H9 (cell line): ENCODE results near the gene OR2T35. TPM values are rescaled to one million over a fixed set of nuclear protein-coding genes. Genes with fewer than 3 reads are reported as not detected.

Source experiments
- DNase-seq: peaks from one replicate; pipeline ENCODE4 v3.0.0-alpha.2; 2017
- H2AFZ ChIP-seq: one replicate; pipeline ENCODE4 v1.6.1; 2013; ENCODE audit warnings: mild to moderate bottlenecking, low read length, control low read depth, moderate library complexity
- H2AK5ac ChIP-seq: 2 replicates; pipeline ENCODE4 v1.6.1; 2013; ENCODE audit warnings: low read length, control low read depth, mixed read lengths; ENCODE audit not compliant: insufficient read length
- H2BK120ac ChIP-seq: one replicate; pipeline ENCODE4 v1.6.1; 2013; ENCODE audit warnings: low read depth, mild to moderate bottlenecking, low read length, control low read depth, inconsistent platforms; ENCODE audit not compliant: poor library complexity, severe bottlenecking
- H2BK12ac ChIP-seq: 2 replicates; pipeline ENCODE4 v1.6.1; 2013; ENCODE audit warnings: low read length, control low read depth, mixed read lengths, low read depth; ENCODE audit not compliant: insufficient read length
- H2BK15ac ChIP-seq: 2 replicates; pipeline ENCODE4 v1.6.1; 2013; ENCODE audit warnings: low read depth, low read length, control low read depth
- H2BK20ac ChIP-seq: one replicate; pipeline ENCODE4 v1.6.1; 2013; ENCODE audit warnings: low read depth, mild to moderate bottlenecking, low read length, control low read depth, inconsistent platforms; ENCODE audit not compliant: poor library complexity, severe bottlenecking
- H2BK5ac ChIP-seq: 2 replicates; pipeline ENCODE4 v1.6.1; 2013; ENCODE audit warnings: low read length, control low read depth, mixed read lengths; ENCODE audit not compliant: insufficient read length
- H3K14ac ChIP-seq: 2 replicates; pipeline ENCODE4 v1.6.1; 2013; ENCODE audit warnings: low read length, control low read depth; ENCODE audit not compliant: insufficient read depth
- H3K18ac ChIP-seq: 2 replicates; pipeline ENCODE4 v1.6.1; 2013; ENCODE audit warnings: low read depth, mild to moderate bottlenecking, mixed read lengths, low read length, control low read depth; ENCODE audit not compliant: insufficient read length
- H3K23ac ChIP-seq: 2 replicates; pipeline ENCODE4 v1.6.1; 2013; ENCODE audit warnings: low read length, control low read depth, mixed read lengths, low read depth; ENCODE audit not compliant: insufficient read length
- H3K23me2 ChIP-seq: 2 replicates; pipeline ENCODE4 v1.6.1; 2013; ENCODE audit warnings: low read depth, mild to moderate bottlenecking, mixed read lengths, low read length, control low read depth; ENCODE audit not compliant: insufficient read length, poor library complexity, severe bottlenecking
- H3K27ac ChIP-seq: 2 replicates; pipeline ENCODE4 v1.5.1; 2013; ENCODE audit warnings: low read length, control low read depth, mixed read lengths, low read depth; ENCODE audit not compliant: insufficient read length
- H3K27me3 ChIP-seq: 2 replicates; pipeline ENCODE4 v1.6.1; 2013; ENCODE audit warnings: low read length, control low read depth, inconsistent platforms; ENCODE audit not compliant: insufficient read depth
- H3K4ac ChIP-seq: 2 replicates; pipeline ENCODE4 v1.6.1; 2013; ENCODE audit warnings: low read depth, mild to moderate bottlenecking, control low read depth, inconsistent platforms, low read length, moderate library complexity
- H3K4me1 ChIP-seq: 2 replicates; pipeline ENCODE4 v1.6.1; 2013; ENCODE audit warnings: low read length, control low read depth, inconsistent platforms; ENCODE audit not compliant: insufficient read depth
- H3K4me2 ChIP-seq: 2 replicates; pipeline ENCODE4 v1.6.1; 2013; ENCODE audit warnings: low read length, control low read depth, mixed read lengths; ENCODE audit not compliant: insufficient read length, insufficient read depth
- H3K56ac ChIP-seq: 2 replicates; pipeline ENCODE4 v1.6.1; 2013; ENCODE audit warnings: low read depth, mild to moderate bottlenecking, mixed read lengths, low read length, control low read depth; ENCODE audit not compliant: insufficient read length
- H3K79me1 ChIP-seq: 2 replicates; pipeline ENCODE4 v1.6.1; 2013; ENCODE audit warnings: low read depth, mild to moderate bottlenecking, moderate library complexity, low read length, control low read depth, inconsistent platforms; ENCODE audit not compliant: insufficient read depth, poor library complexity, severe bottlenecking
- H3K79me2 ChIP-seq: 2 replicates; pipeline ENCODE4 v1.6.1; 2013; ENCODE audit warnings: low read length, control low read depth, inconsistent platforms; ENCODE audit not compliant: insufficient read depth
- H3K9ac ChIP-seq: 2 replicates; pipeline ENCODE4 v1.6.1; 2013; ENCODE audit warnings: low read length, control low read depth, mixed read lengths; ENCODE audit not compliant: insufficient read length; ENCODE audit errors: extremely low read depth
- H3K9me3 ChIP-seq: one replicate; pipeline ENCODE4 v1.6.1; 2013; ENCODE audit warnings: low read depth, low read length, inconsistent platforms; ENCODE audit not compliant: control insufficient read depth
- H3T11ph ChIP-seq: one replicate; pipeline ENCODE4 v1.6.1; 2013; ENCODE audit warnings: mild to moderate bottlenecking, low read length, control low read depth, inconsistent platforms
- H4K20me1 ChIP-seq: one replicate; pipeline ENCODE4 v1.6.1; 2013; ENCODE audit not compliant: control insufficient read depth, insufficient read length, insufficient read depth
- H4K5ac ChIP-seq: 2 replicates; pipeline ENCODE4 v1.6.1; 2013; ENCODE audit warnings: low read depth, mild to moderate bottlenecking, mixed read lengths, low read length, control low read depth; ENCODE audit not compliant: insufficient read length
- H4K8ac ChIP-seq: replicated peaks from 2 replicates; pipeline ENCODE4 v1.6.1; 2013; ENCODE audit warnings: low read length, control low read depth, mixed read lengths, low read depth; ENCODE audit not compliant: insufficient read length
- H4K91ac ChIP-seq: 2 replicates; pipeline ENCODE4 v1.6.1; 2013; ENCODE audit warnings: low read depth, mild to moderate bottlenecking, moderate library complexity, mixed read lengths, low read length, control low read depth; ENCODE audit not compliant: insufficient read length
- H3K27ac Mint-ChIP-seq, 3 experiments: 2 replicates in 2 of 3; 3 replicates in 1 of 3; pipeline ENCODE4 v1.8.0; 2020 to 2021; ENCODE audit warnings: mixed read lengths in 3 of 3, mild to moderate bottlenecking in 1 of 3, moderate library complexity in 1 of 3
- H3K27me3 Mint-ChIP-seq: 2 replicates; pipeline ENCODE4 v1.8.0; 2021; ENCODE audit warnings: low read depth, mild to moderate bottlenecking, moderate library complexity, mixed read lengths
- H3K36me3 Mint-ChIP-seq, 3 experiments: 2 replicates in 2 of 3; 3 replicates in 1 of 3; pipeline ENCODE4 v1.8.0; 2020 to 2021; ENCODE audit warnings: low read depth in 3 of 3, mixed read lengths in 3 of 3; ENCODE audit not compliant: insufficient read depth in 1 of 3
- H3K4me1 Mint-ChIP-seq, 2 experiments: 2 replicates each; pipeline ENCODE4 v1.8.0; 2020; ENCODE audit warnings: mixed read lengths in 2 of 2
- H3K4me3 Mint-ChIP-seq, 2 experiments: 2 replicates in 1 of 2; 3 replicates in 1 of 2; pipeline ENCODE4 v1.8.0; 2020 to 2021; ENCODE audit warnings: mild to moderate bottlenecking in 2 of 2, mixed read lengths in 2 of 2, moderate library complexity in 1 of 2
- H3K9me3 Mint-ChIP-seq, 2 experiments: 2 replicates in 1 of 2; 3 replicates in 1 of 2; pipeline ENCODE4 v1.8.0; 2020; ENCODE audit warnings: mild to moderate bottlenecking in 2 of 2, mixed read lengths in 2 of 2, moderate library complexity in 1 of 2
- CTCF ChIP-seq: fragments of 200-600 bp; sonication (generic); conservative IDR thresholded peaks from 3 replicates; pipeline ENCODE4 v1.8.0; 2021; ENCODE audit warnings: antibody characterized with exemption, mild to moderate bottlenecking
- WGBS: extraction: QIAGEN DNeasy Blood & Tissue Kit; methylation state at CpG from one replicate; pipeline ENCODE4 v1.1.7; 2013; ENCODE audit warnings: missing lambda C conversion rate, low lambda C conversion rate, mixed read lengths; ENCODE audit not compliant: insufficient read length; ENCODE audit errors: extremely low coverage; 5-methylcytosine and 5-hydroxymethylcytosine counted together
- total RNA-seq: library from RNA; stranded (reverse); gene quantifications from 2 replicates; pipeline ENCODE4 v1.2.1, GENCODE V29; 2021

Gene OR2T35
- total RNA-seq, 1 experiment from 2014 or later: not detected

GRCh38 chr1:248625971-248626370, 19.1 kb downstream of the OR2T35 start:
- no peaks in the 10 kb centered on the region for H3K27me3 ChIP-seq
- H4K5ac ChIP-seq: no peak overlapping the region
- no peak overlapping the region for H3K56ac ChIP-seq
- peaks cover 90% of the 10 kb centered on the region for H3K9me3 ChIP-seq
- no peaks in the 10 kb centered on the region for H3K23me2 ChIP-seq
- no peak overlapping the region for H2BK120ac ChIP-seq
- no CpG with 5 or more reads among the region's 5 CpGs for WGBS
- H2BK15ac ChIP-seq: no peak overlapping the region
- no peak overlapping the region for H3K27ac ChIP-seq
- H3K79me1 ChIP-seq: no peaks in the 10 kb centered on the region
- no peak overlapping the region for H3K9ac ChIP-seq
- H3T11ph ChIP-seq: no peak overlapping the region
- Mint-ChIP-seq H3K4me3 (no peak overlapping the region), H3K36me3 (peaks cover 4 to 14% (median 4%) of the 10 kb centered on the region in 3 experiments; a peak in 6 of 7 replicates), H3K9me3 (peaks cover 40 to 51% of the 10 kb centered on the region in 2 experiments), H3K4me1 (no peaks in the 10 kb centered on the region), H3K27ac (no peak overlapping the region), H3K27me3 (no peaks in the 10 kb centered on the region; the same call in 1 of the 2 replicates)
- H3K79me2 ChIP-seq: no peaks in the 10 kb centered on the region
- no peak overlapping the region for H2AFZ ChIP-seq
- DNase-seq: no peak
- no peak overlapping the region for H4K91ac ChIP-seq
- no peaks in the 10 kb centered on the region for H3K4me1 ChIP-seq
- no peak overlapping the region for H2BK20ac ChIP-seq
- H4K20me1 ChIP-seq: no peaks in the 10 kb centered on the region
- no peak overlapping the region for H3K23ac ChIP-seq
- no peak overlapping the region for H2BK5ac ChIP-seq
- no peak overlapping the region for H3K4me2 ChIP-seq
- no peak overlapping the region for H3K4ac ChIP-seq
- TF ChIP-seq CTCF: no peak
- H3K18ac ChIP-seq: no peak overlapping the region
- no peak overlapping the region for H2BK12ac ChIP-seq
- no peak overlapping the region for H3K14ac ChIP-seq
- no peak overlapping the region for H2AK5ac ChIP-seq
- H4K8ac ChIP-seq: no peak overlapping the region
